WERI-Rb-1 (cell line): Measurements from ENCODE around the gene ITPR3.

Experiments
- DNase-seq: peaks from one replicate; pipeline ENCODE4 v3.0.0-alpha.2; 2020
- H3K27ac ChIP-seq: fragments of 250-450 bp; sonication (Bioruptor Pico); 2 replicates; pipeline ENCODE4 v1.5.1; 2020; ENCODE audit warnings: mild to moderate bottlenecking, moderate library complexity
- H3K27me3 ChIP-seq: fragments of 250-450 bp; sonication (Bioruptor Pico); 2 replicates; pipeline ENCODE4 v1.5.1; 2021; ENCODE audit warnings: mild to moderate bottlenecking, low read depth, moderate library complexity; ENCODE audit not compliant: insufficient read depth, severe bottlenecking
- H3K36me3 ChIP-seq: fragments of 250-450 bp; sonication (Bioruptor Pico); 2 replicates; pipeline ENCODE4 v1.5.1; 2020; ENCODE audit warnings: mild to moderate bottlenecking, moderate library complexity
- H3K4me3 ChIP-seq: 2 replicates; pipeline ENCODE4 v1.5.1; 2011; ENCODE audit warnings: low read depth, mild to moderate bottlenecking, control low read depth, low read length
- H3K9me3 ChIP-seq: fragments of 250-450 bp; sonication (Bioruptor Pico); 2 replicates; pipeline ENCODE4 v1.5.1; 2021; ENCODE audit warnings: mild to moderate bottlenecking, moderate library complexity; ENCODE audit not compliant: severe bottlenecking
- CTCF ChIP-seq: IDR thresholded peaks from 2 replicates; pipeline ENCODE4 v1.5.1; 2011; ENCODE audit warnings: low read depth, mild to moderate bottlenecking, control low read depth, inconsistent platforms, low read length

The ITPR3 gene

GRCh38 chr6:33636655-33637054 is 15.5 kb downstream of the ITPR3 start:
- no peak for DNase-seq
- Histone ChIP-seq H3K9me3 (no peaks in the 10 kb centered on the region), H3K4me3 (no peak overlapping the region), H3K27me3 (no peaks in the 10 kb centered on the region), H3K36me3 (peaks cover 51% of the 10 kb centered on the region), H3K27ac (no peak overlapping the region)
- TF ChIP-seq CTCF = no peak

- no peak for DNase-seq
- TF ChIP-seq CTCF = no peak
- Histone ChIP-seq H3K27ac (no peak overlapping the region), H3K27me3 (no peaks in the 10 kb centered on the region), H3K9me3 (no peaks in the 10 kb centered on the region), H3K36me3 (peaks cover 59% of the 10 kb centered on the region), H3K4me3 (no peak overlapping the region)
Measured at GRCh38 chr6:33638556-33638955, 17.4 kb downstream of the ITPR3 start.

GRCh38 chr6:33639559-33639958 is 18.4 kb downstream of the ITPR3 start:
- Histone ChIP-seq H3K9me3 (no peaks in the 10 kb centered on the region), H3K4me3 (no peak overlapping the region), H3K36me3 (peaks cover 64% of the 10 kb centered on the region), H3K27me3 (no peaks in the 10 kb centered on the region), H3K27ac (no peak overlapping the region)
- DNase-seq = no peak
- no peak for TF ChIP-seq CTCF

GRCh38 chr6:33640361-33640760 is 19.2 kb downstream of the ITPR3 start:
- Histone ChIP-seq H3K27me3 (no peaks in the 10 kb centered on the region), H3K27ac (no peak overlapping the region; the same call in 1 of the 2 replicates), H3K36me3 (peaks cover 67% of the 10 kb centered on the region), H3K4me3 (no peak overlapping the region), H3K9me3 (no peaks in the 10 kb centered on the region)
- TF ChIP-seq CTCF = no peak
- DNase-seq = no peak

- Histone ChIP-seq H3K36me3 (peaks cover 72% of the 10 kb centered on the region), H3K9me3 (no peaks in the 10 kb centered on the region), H3K27me3 (no peaks in the 10 kb centered on the region), H3K27ac (peak overlapping the region; percentile 61), H3K4me3 (no peak overlapping the region)
- TF ChIP-seq CTCF = 0 out of 2 replicates have a peak, but pooled peaks have one; percentile 12
- DNase-seq = peak; percentile 69
Measured at GRCh38 chr6:33641144-33641543, 20.0 kb downstream of the ITPR3 start.

- Histone ChIP-seq H3K9me3 (no peaks in the 10 kb centered on the region), H3K36me3 (peaks cover 72% of the 10 kb centered on the region), H3K27ac (peak overlapping the region; percentile 61), H3K27me3 (no peaks in the 10 kb centered on the region), H3K4me3 (no peak overlapping the region)
- DNase-seq = no peak
- TF ChIP-seq CTCF = no peak
Measured at GRCh38 chr6:33641602-33642001, 20.5 kb downstream of the ITPR3 start.
